IMR-90 (cell line): Measurements from ENCODE around the gene TST. TPM values are rescaled to one million over a fixed set of nuclear protein-coding genes. Genes with fewer than 3 reads are reported as not detected.

Experiments
- ATAC-seq: fragments of 200-7000 bp; cut with Tn5 transposase; 2 replicates; pipeline ENCODE4 v1.9.1; 2020; ENCODE audit warnings: low read depth, mild to moderate bottlenecking, moderate library complexity
- BruUV-seq: library from RNA; stranded (reverse); fragments of 400-500 nt; replicated peaks from 2 replicates; lab custom pipeline; 2021; lab: Mats Ljungman, UMichigan
- CTCF ChIA-PET: fragments of 300-600 bp; formaldehyde crosslinking; extraction: SDS; loops from one replicate; lab custom pipeline; 2021; ENCODE audit warnings: antibody characterized with exemption; lab: Yijun Ruan, JAX
- POLR2A ChIA-PET: fragments of 300-600 bp; sonication (Branson Sonifier 250); formaldehyde crosslinking; loops from one replicate; lab custom pipeline; 2022; ENCODE audit warnings: antibody characterized with exemption; ENCODE audit not compliant: unreplicated experiment; lab: Charles Lee
- DNase-seq: peaks from one replicate; pipeline ENCODE4 v3.0.0; 2013
- H2AFZ ChIP-seq: replicated peaks from 2 replicates; pipeline ENCODE3; 2013; ENCODE audit warnings: low read length, mild to moderate bottlenecking; ENCODE audit not compliant: poor library complexity
- H2AK5ac ChIP-seq: 2 replicates; pipeline ENCODE4 v1.6.1; 2013; ENCODE audit warnings: low read depth, low read length, inconsistent platforms
- H2AK9ac ChIP-seq: replicated peaks from 2 replicates; pipeline ENCODE3; 2013; ENCODE audit warnings: mild to moderate bottlenecking, low read depth, low read length, moderate library complexity; ENCODE audit not compliant: poor library complexity
- H2BK120ac ChIP-seq: 2 replicates; pipeline ENCODE4 v1.6.1; 2013; ENCODE audit warnings: low read depth, low read length, inconsistent platforms
- H2BK15ac ChIP-seq: 3 replicates; pipeline ENCODE4 v1.6.1; 2013; ENCODE audit warnings: low read depth, low read length, inconsistent platforms
- H2BK20ac ChIP-seq: 2 replicates; pipeline ENCODE4 v1.6.1; 2013; ENCODE audit warnings: low read depth, mild to moderate bottlenecking, inconsistent platforms, low read length, moderate library complexity
- H2BK5ac ChIP-seq: 2 replicates; pipeline ENCODE4 v1.6.1; 2013; ENCODE audit warnings: mild to moderate bottlenecking, low read depth, low read length, inconsistent platforms; ENCODE audit not compliant: poor library complexity, severe bottlenecking
- H3K14ac ChIP-seq: replicated peaks from 2 replicates; pipeline ENCODE4 v1.6.1; 2013; ENCODE audit warnings: low read depth, low read length, inconsistent platforms
- H3K18ac ChIP-seq: 2 replicates; pipeline ENCODE4 v1.6.1; 2013; ENCODE audit warnings: low read depth, low read length, control low read depth
- H3K23ac ChIP-seq: 2 replicates; pipeline ENCODE4 v1.6.1; 2013; ENCODE audit warnings: low read depth, low read length, inconsistent platforms
- H3K27ac ChIP-seq: 2 replicates; pipeline ENCODE4 v1.5.1; 2013; ENCODE audit warnings: mild to moderate bottlenecking, control low read depth, low read length; ENCODE audit not compliant: insufficient read depth
- H3K27me3 ChIP-seq: 2 replicates; pipeline ENCODE4 v1.6.1; 2013; ENCODE audit warnings: low read length; ENCODE audit not compliant: control insufficient read depth, insufficient read depth
- H3K36me3 ChIP-seq: 2 replicates; pipeline ENCODE4 v1.6.1; 2013; ENCODE audit warnings: low read length, mixed read lengths; ENCODE audit not compliant: control insufficient read depth, insufficient read depth
- H3K4ac ChIP-seq: 2 replicates; pipeline ENCODE4 v1.6.1; 2013; ENCODE audit warnings: low read depth, low read length, inconsistent platforms
- H3K4me1 ChIP-seq: 2 replicates; pipeline ENCODE4 v1.6.1; 2013; ENCODE audit warnings: low read length, mixed read lengths; ENCODE audit not compliant: control insufficient read depth, insufficient read depth
- H3K4me2 ChIP-seq: 2 replicates; pipeline ENCODE4 v1.6.1; 2013; ENCODE audit warnings: low read depth, mild to moderate bottlenecking, control low read depth, low read length, moderate library complexity
- H3K4me3 ChIP-seq: 2 replicates; pipeline ENCODE4 v1.5.1; 2013; ENCODE audit warnings: low read depth, mild to moderate bottlenecking, control low read depth, low read length, moderate library complexity; ENCODE audit not compliant: insufficient read depth
- H3K56ac ChIP-seq: 2 replicates; pipeline ENCODE4 v1.6.1; 2013; ENCODE audit warnings: low read length, inconsistent platforms; ENCODE audit not compliant: insufficient read depth; ENCODE audit errors: extremely low read depth
- H3K79me1 ChIP-seq, 2 experiments: 2 replicates each; pipeline ENCODE4 v1.6.1; 2013; ENCODE audit warnings: low read length in 2 of 2, inconsistent platforms in 1 of 2, low read depth in 1 of 2
- H3K9ac ChIP-seq: 2 replicates; pipeline ENCODE4 v1.6.1; 2013; ENCODE audit warnings: low read depth, low read length, control low read depth
- H3K9me1 ChIP-seq: 2 replicates; pipeline ENCODE4 v1.6.1; 2013; ENCODE audit warnings: low read length, inconsistent platforms; ENCODE audit not compliant: insufficient read depth
- H3K9me3 ChIP-seq: 2 replicates; pipeline ENCODE4 v1.6.1; 2013; ENCODE audit warnings: low read length; ENCODE audit not compliant: control insufficient read depth, insufficient read depth
- H4K20me1 ChIP-seq: 2 replicates; pipeline ENCODE4 v1.6.1; 2013; ENCODE audit warnings: low read length, inconsistent platforms; ENCODE audit not compliant: insufficient read depth
- H4K5ac ChIP-seq: 2 replicates; pipeline ENCODE4 v1.6.1; 2013; ENCODE audit warnings: mild to moderate bottlenecking, low read depth, low read length, control low read depth
- H4K8ac ChIP-seq, 2 experiments: 2 replicates each; pipeline ENCODE4 v1.6.1; 2013; ENCODE audit warnings: low read depth in 2 of 2, low read length in 2 of 2, control low read depth in 1 of 2, inconsistent platforms in 1 of 2
- H4K91ac ChIP-seq: 2 replicates; pipeline ENCODE4 v1.6.1; 2013; ENCODE audit warnings: low read depth, low read length, inconsistent platforms; ENCODE audit not compliant: insufficient read depth
- BHLHE40 ChIP-seq: fragments of 150-350 bp; IDR thresholded peaks from 2 replicates; pipeline ENCODE4 v1.6.1; 2016; ENCODE audit warnings: mild to moderate bottlenecking, low read depth, low read length
- CEBPB ChIP-seq: IDR thresholded peaks from 2 replicates; pipeline ENCODE4 v1.6.1; 2012; ENCODE audit warnings: low read depth, low read length, improper control_type of control experiment
- CHD1 ChIP-seq: IDR thresholded peaks from 2 replicates; pipeline ENCODE4 v1.6.1; 2012; ENCODE audit warnings: low read depth, low read length, improper control_type of control experiment
- CTCF ChIP-seq: conservative IDR thresholded peaks from 2 replicates; pipeline ENCODE4 v1.5.1; 2012; ENCODE audit warnings: mild to moderate bottlenecking, low read depth, low read length, improper control_type of control experiment
- FOS ChIP-seq: fragments of 150-350 bp; IDR thresholded peaks from 2 replicates; pipeline ENCODE4 v1.6.1; 2016; ENCODE audit warnings: low read depth, low read length
- MAFK ChIP-seq: IDR thresholded peaks from 2 replicates; pipeline ENCODE4 v1.6.1; 2012; ENCODE audit warnings: low read depth, low read length, improper control_type of control experiment
- MAZ ChIP-seq: IDR thresholded peaks from 2 replicates; pipeline ENCODE4 v1.6.1; 2012; ENCODE audit warnings: low read depth, mild to moderate bottlenecking, low read length, improper control_type of control experiment, moderate library complexity, borderline replicate concordance
- MXI1 ChIP-seq: IDR thresholded peaks from 2 replicates; pipeline ENCODE4 v1.6.1; 2012; ENCODE audit warnings: low read depth, mild to moderate bottlenecking, low read length, moderate library complexity, borderline replicate concordance
- NFE2L2 ChIP-seq: fragments of 150-350 bp; IDR thresholded peaks from 2 replicates; pipeline ENCODE4 v1.6.1; 2016; ENCODE audit warnings: low read depth, mild to moderate bottlenecking, low read length
- POLR2A ChIP-seq: IDR thresholded peaks from 2 replicates; pipeline ENCODE4 v1.6.1; 2012; ENCODE audit warnings: mild to moderate bottlenecking, low read depth, low read length
- RAD21 ChIP-seq: IDR thresholded peaks from 2 replicates; pipeline ENCODE4 v1.6.1; 2012; ENCODE audit warnings: low read length, improper control_type of control experiment
- RCOR1 ChIP-seq: IDR thresholded peaks from 2 replicates; pipeline ENCODE4 v1.6.1; 2012; ENCODE audit warnings: mild to moderate bottlenecking, low read length, improper control_type of control experiment; ENCODE audit not compliant: insufficient replicate concordance
- RFX5 ChIP-seq: IDR thresholded peaks from 2 replicates; pipeline ENCODE4 v1.8.0; 2012; ENCODE audit warnings: low read depth, mild to moderate bottlenecking, low read length, moderate library complexity
- SMC3 ChIP-seq: fragments of 150-350 bp; IDR thresholded peaks from 2 replicates; pipeline ENCODE4 v1.6.1; 2016; ENCODE audit warnings: low read depth, mild to moderate bottlenecking, antibody characterized with exemption, low read length, moderate library complexity
- WGBS, 2 experiments: methylation state at CpG; one replicate each; pipeline versions ENCODE4 v1.1.5 to v1.1.7; 2013; ENCODE audit warnings: missing lambda C conversion rate in 2 of 2; ENCODE audit not compliant: insufficient read length in 1 of 2; ENCODE audit errors: extremely low coverage in 2 of 2; 5-methylcytosine and 5-hydroxymethylcytosine counted together
- dilution Hi-C: fragments of 300-500 bp; cut with HindIII; formaldehyde crosslinking; loops from one replicate; pipeline ENCODE4 v1.14.3; 2018; ENCODE audit warnings: low sequenced_read_pairs; ENCODE audit not compliant: unreplicated experiment
- in situ Hi-C: fragments of 300-500 bp; cut with MboI; formaldehyde crosslinking; loops from 3 replicates; pipeline ENCODE4 v1.14.3; 2019; ENCODE audit warnings: low sequenced_read_pairs, inconsistent platforms, mixed read lengths
- intact Hi-C: fragments of 100-400 bp; cut with micrococcal nuclease; formaldehyde crosslinking; loops from 2 replicates; pipeline ENCODE4 v1.10.0; 2022
- polyA plus RNA-seq, 3 experiments: library from polyadenylated mRNA; depleted of rRNA; stranded (reverse); fragments of >200 nt; gene quantifications; 2 replicates each; pipeline ENCODE4 v1.2.3, GENCODE V29; 2012; ENCODE audit warnings: low replicate concordance in 1 of 3
- total RNA-seq: library from RNA; depleted of rRNA; stranded (reverse); fragments of >200 nt; gene quantifications from 2 replicates; pipeline ENCODE4 v1.2.3, GENCODE V29; 2012
- TF ChIP-seq, protein P1 (sequence below): fragments of 150-350 bp; IDR thresholded peaks from 2 replicates; pipeline ENCODE4 v1.6.1; 2016; ENCODE audit warnings: low read depth, mild to moderate bottlenecking, low read length, moderate library complexity, borderline replicate concordance
- TF ChIP-seq, protein P2 (sequence below): fragments of 150-350 bp; IDR thresholded peaks from 2 replicates; pipeline ENCODE4 v1.6.1; 2017; ENCODE audit warnings: mild to moderate bottlenecking, antibody characterized with exemption, low read length, low read depth

TST gene
- total and polyA plus RNA-seq, 2 of the 4 experiments (the other 2 are of a cell fraction): 31.7 to 37.7 TPM

DNA sequence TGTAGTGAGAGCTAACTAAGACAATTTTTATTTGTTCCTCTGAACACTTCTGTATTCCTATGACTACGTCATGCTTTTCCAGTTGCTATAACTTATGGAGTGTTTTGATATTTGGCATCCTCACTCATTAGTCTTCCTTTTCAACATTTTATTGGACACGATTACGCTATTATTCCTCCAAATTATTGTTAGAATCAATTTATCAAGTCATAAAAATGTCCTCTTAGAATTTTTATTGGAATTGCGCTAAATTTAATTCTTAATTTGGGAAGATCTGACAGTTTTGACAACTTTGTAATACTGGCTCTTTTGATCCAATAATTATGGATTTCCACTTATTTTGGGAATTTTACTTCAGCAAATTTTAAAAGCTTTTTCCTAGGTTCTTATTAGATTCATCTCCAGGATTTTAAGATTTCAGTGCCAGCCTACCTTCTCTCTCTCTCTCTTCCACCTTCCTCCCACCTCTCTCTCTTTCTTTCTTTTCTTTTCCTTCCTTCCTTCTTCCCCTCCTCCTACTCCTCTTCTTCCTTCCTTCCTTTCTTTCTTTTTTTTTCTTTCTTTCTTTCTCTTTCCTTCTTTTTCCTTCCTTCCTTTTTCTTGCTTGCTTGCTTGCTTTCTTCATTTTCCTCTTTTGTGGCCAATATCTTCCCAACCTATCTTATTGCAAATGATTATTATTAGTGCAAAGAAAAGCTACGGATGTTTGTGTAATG lies 50.8 kb downstream of the TST start:
- no peak overlapping the region for H4K8ac ChIP-seq
- no peak overlapping the region for H2AFZ ChIP-seq
- no peak overlapping the region for H3K4me3 ChIP-seq
- H3K9me1 ChIP-seq: no peaks in the 10 kb centered on the region
- TF ChIP-seq FOS: no peak
- TF ChIP-seq RCOR1: no peak
- TF ChIP-seq CHD1: no peak
- TF ChIP-seq MAFK: no peak
- TF ChIP-seq, protein P1, sequence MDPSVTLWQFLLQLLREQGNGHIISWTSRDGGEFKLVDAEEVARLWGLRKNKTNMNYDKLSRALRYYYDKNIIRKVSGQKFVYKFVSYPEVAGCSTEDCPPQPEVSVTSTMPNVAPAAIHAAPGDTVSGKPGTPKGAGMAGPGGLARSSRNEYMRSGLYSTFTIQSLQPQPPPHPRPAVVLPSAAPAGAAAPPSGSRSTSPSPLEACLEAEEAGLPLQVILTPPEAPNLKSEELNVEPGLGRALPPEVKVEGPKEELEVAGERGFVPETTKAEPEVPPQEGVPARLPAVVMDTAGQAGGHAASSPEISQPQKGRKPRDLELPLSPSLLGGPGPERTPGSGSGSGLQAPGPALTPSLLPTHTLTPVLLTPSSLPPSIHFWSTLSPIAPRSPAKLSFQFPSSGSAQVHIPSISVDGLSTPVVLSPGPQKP: no peak
- TF ChIP-seq CTCF: no peak
- no peak for TF ChIP-seq RAD21
- no peak for TF ChIP-seq CEBPB
- no peak for TF ChIP-seq MAZ
- TF ChIP-seq, protein P2, sequence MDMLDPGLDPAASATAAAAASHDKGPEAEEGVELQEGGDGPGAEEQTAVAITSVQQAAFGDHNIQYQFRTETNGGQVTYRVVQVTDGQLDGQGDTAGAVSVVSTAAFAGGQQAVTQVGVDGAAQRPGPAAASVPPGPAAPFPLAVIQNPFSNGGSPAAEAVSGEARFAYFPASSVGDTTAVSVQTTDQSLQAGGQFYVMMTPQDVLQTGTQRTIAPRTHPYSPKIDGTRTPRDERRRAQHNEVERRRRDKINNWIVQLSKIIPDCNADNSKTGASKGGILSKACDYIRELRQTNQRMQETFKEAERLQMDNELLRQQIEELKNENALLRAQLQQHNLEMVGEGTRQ: no peak
- no peak for TF ChIP-seq BHLHE40
- TF ChIP-seq RFX5: no peak
- TF ChIP-seq NFE2L2: no peak
- TF ChIP-seq SMC3: no peak
- no peak for TF ChIP-seq POLR2A
- no peak for TF ChIP-seq MXI1
- no CpG with 5 or more reads among the region's 5 CpGs for WGBS, 2 experiments
- ChIA-PET POLR2A (no interaction called here), CTCF (interaction anchor here (0.6 to 1.7 kb wide), 2 partner anchors 112 to 423 kb away, joined by 3 to 5 read pairs; no protein-coding TSS in a partner anchor)
- no TSS peak for BruUV-seq
- H3K4me1 ChIP-seq: no peaks in the 10 kb centered on the region
- no peaks in the 10 kb centered on the region for H3K9me3 ChIP-seq
- no peaks in the 10 kb centered on the region for H4K20me1 ChIP-seq
- no peak overlapping the region for H3K4me2 ChIP-seq
- H3K36me3 ChIP-seq: no peaks in the 10 kb centered on the region
- H3K9ac ChIP-seq: no peak overlapping the region
- H2AK5ac ChIP-seq: no peak overlapping the region
- ATAC-seq: no peak
- H2AK9ac ChIP-seq: no peak overlapping the region
- intact Hi-C loops: no loop called here
- no peak overlapping the region for H3K4ac ChIP-seq
- no peak overlapping the region for H3K56ac ChIP-seq
- H3K23ac ChIP-seq: no peak overlapping the region
- dilution Hi-C loops: no loop called here
- H4K91ac ChIP-seq: no peak overlapping the region
- no peak overlapping the region for H2BK120ac ChIP-seq
- H3K18ac ChIP-seq: no peak overlapping the region
- DNase-seq: no peak
- in situ Hi-C loops: no loop called here
- H3K14ac ChIP-seq: no peak overlapping the region
- H3K27ac ChIP-seq: no peak overlapping the region
- no peaks in the 10 kb centered on the region for H3K79me1 ChIP-seq
- H3K27me3 ChIP-seq: peaks cover 35% of the 10 kb centered on the region
- no peak overlapping the region for H2BK20ac ChIP-seq
- no peak overlapping the region for H2BK5ac ChIP-seq
- no peak overlapping the region for H2BK15ac ChIP-seq
- no peak overlapping the region for H4K5ac ChIP-seq
